HG02938 (cell line): ENCODE data around the gene CHMP5.

Experiments used
- ATAC-seq: cut with Tn5 transposase; IDR thresholded peaks from one replicate; pipeline ENCODE4 v1.9.1; 2021; ENCODE audit warnings: mild to moderate bottlenecking, moderate library complexity; ENCODE audit not compliant: unreplicated experiment

CHMP5 gene

DNA sequence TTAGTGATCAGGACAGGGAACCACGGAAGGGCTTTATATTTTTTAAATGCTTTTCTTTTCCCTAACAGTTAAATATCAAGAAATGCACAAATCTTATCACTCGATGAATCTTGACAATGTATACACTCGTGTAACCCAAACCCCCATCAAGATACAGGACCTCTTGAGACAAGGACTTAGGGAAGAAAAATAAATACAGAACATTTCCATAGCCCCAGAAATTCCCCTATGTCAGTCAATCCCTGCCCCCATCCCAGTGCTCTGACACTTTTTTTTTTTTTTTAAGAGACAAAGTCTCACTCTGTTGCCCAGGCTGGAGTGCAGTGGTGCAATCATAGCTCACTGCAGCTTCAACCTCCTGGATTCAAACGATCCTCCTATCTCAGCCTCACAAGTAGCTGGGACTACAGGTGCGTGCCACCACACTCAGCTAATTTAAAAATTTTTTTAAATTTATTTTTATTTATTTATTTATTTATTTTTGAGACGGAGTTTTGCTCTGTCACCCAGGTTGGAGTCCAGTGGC is 22.2 kb upstream of the CHMP5 start:
- no peak for ATAC-seq

DNA sequence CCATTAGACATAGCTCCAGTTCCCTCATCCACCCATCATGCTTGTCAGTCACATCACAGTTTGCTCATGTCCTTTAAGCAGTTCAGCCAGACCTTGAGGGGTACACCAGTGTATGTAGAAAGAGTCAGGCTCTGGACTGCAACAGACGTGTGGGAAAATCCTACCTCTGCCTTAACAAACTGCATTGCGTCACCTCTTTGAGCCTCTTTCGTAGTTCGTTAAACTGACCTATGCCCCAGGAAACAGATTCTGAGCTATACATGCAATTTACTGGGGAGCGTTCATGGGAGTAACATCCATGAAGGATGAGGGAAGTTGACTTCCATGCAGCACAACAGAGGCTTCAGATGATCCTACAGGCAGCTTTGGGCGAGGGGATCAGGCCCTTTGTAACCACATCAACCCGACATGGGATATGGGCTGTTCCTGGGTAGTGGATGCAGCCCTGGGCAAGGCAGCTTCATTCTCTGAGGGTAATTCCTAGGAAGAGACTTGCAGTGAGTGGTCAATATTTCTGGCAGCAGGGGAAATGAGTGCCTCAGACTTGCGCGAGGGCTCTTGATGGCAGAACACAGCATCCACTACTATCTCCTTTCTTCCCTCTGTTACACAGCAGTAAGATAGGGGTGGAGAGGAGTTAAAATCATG is 20.6 kb upstream of the CHMP5 start:
- no peak for ATAC-seq

DNA sequence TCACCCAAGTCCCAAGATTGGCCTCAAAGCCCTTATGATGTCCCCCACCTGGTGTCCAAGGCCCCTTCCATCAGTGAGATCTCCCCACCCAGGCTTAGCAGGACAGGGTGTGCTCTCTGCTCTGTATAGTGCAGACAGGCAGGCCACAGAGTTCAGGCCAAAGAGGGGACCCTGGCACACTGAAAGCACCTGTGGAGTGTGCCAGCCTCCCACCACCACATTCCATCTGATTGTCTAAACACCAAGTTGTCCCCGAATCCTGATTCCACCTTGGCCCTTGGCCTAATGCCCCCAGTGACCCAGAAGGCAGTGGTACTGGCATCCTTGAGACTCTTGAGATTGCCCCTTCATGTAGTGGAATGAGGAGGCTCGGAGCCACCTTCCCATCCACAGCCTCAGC is 19.5 kb upstream of the CHMP5 start:
- ATAC-seq, result no peak

DNA sequence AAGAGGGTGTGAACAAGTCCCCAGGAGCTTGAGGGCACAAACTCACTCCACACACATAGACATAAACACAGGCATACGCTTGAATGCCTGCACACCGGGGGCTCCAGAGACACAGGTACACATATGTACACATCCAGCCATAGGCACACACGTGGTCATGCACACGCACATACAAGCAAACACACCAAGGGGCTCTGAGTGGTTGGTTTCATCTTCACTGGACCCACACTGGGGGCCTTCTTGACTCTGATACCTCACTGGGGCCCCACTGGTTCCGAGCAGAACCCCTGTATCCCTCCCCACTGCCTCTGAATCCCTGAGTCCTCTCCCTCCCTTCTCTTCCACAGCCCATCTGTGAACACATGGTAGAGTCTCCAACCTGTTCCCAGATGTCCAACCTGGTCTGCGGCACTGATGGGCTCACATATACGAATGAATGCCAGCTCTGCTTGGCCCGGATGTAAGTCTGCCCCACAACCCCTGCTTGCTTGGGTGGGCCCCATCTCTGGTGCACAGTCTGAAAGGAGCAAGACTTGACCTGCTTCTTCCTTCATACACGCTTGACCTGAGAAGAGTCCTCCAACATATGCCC is 18.5 kb upstream of the CHMP5 start:
- no peak for ATAC-seq

DNA sequence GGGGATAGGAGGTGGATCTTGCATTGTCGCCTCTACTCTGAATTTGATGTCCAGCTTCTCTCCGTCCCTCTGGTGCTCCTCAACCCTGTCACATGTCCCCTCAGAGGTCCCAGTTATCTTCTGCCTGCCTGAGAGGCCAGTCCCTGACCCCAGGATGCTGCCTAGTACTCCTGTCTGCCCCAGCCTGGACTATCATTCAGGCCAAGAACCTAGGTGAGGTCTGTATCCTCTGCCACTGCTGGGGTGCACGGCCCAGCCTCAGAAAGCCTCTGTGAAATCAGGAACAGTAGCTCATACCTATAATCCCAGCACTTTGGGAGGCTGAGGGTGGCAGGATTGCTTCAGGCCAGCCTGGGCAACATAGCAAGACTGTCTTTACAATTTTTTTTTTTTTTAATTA is 16.2 kb upstream of the CHMP5 start:
- ATAC-seq, result no peak

DNA sequence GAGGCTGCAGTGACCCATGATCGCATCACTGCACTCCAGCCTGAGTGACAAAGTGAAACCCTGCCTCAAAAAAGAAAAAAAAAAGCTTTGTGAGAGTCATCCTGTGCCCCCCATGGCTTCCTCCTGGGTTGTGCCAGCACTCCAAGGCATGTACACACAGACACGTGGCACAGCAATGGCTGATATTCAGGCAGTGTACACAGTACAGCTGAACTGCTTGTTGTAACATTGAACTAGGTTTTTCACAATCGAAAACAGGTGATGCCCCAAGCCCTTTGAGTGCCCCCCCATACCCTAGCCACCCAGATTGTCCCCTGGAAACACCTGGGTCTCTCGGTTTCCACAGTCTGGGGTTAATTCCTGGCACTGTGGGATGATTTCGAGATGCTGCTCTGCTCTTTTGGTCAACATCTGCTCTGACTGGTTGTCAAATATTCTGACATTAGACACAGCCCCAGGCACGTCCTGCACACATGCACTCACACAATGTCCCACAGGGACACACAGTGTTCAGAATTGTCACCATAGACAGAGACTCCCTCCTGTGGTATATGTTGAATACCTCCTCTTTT is 15.7 kb upstream of the CHMP5 start:
- ATAC-seq, result peak; percentile 42

DNA sequence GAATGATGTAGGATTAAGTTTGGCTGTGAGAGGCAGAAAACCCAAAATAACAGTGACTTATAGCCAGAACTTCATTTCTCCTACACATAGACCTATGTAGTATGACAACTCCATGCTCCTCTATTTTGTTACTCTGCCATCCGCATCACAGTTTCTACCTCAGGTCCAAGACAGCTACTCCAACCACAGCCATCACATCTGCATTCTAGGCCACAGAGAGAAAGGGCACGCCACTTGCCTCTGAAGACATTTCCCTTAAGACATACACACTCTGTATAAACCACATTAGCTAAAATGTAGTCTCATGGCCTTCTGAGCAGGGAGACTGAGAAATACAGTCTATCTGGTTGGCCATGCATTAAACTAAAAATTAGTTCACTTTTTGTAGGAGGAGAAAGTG is 14.9 kb upstream of the CHMP5 start:
- no peak for ATAC-seq

DNA sequence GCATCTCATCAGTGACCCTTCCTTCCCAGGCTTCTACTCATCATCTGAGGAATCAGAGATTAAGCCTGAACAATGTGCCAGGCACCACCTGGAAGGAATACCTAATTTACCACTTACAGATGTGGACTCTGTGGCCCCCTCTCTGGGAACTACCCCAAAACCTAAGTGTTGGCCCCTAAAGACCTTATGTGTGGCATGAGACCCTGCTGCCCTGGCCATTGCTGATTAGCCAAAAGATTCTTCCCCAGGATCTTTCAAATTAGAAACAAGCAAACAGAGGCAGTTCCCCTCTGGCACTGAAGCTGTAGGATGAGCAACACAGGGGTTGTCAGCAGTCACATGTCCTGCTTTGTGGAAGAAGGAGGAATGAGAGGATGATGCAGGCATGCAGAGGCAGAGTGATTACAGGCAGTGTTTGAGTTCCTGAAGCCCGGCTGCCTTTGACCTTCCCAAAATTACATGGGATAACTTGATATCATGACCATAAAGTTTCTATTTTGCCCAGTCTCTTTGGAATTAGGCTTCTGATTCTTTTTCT is 14.3 kb upstream of the CHMP5 start:
- ATAC-seq, result no peak

DNA sequence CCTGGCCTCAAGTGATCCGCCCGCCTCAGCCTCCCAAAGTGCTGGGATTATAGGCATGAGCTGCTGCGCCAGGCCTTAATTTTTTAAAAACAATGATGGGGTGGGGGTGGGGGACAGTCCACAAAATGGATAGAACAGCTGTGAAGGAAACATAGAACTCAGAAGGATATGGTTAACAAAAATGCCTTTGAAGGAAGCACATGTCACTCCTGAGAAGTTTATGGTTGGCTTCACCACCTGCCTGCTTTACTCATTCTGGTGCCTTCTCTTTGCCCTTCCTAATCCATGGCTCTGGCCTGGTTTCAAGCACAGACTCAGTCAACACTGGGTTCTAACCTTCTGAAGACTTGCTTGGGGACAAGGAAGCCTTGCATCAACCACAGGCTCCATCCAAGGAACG is 10.6 kb upstream of the CHMP5 start:
- ATAC-seq, result no peak

DNA sequence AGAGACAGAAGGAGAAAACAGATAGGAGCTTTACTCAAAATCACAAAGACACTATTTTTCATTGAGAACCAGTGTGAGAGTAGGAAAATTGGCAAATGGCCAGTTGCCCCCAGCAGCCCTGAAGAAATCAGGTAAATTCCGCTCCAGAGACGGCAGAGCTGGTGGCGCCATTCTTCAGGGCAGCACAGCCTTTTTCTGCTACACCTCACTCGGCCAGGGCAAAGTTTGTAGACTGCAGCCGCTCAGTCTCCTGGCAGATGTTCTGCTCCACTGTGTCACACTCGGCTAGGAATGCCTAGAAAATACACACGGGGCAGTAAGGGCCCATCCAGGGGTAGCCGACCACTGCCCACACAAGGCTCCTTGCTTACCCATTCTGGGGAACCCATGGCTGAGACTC is 9.8 kb upstream of the CHMP5 start:
- no peak for ATAC-seq

DNA sequence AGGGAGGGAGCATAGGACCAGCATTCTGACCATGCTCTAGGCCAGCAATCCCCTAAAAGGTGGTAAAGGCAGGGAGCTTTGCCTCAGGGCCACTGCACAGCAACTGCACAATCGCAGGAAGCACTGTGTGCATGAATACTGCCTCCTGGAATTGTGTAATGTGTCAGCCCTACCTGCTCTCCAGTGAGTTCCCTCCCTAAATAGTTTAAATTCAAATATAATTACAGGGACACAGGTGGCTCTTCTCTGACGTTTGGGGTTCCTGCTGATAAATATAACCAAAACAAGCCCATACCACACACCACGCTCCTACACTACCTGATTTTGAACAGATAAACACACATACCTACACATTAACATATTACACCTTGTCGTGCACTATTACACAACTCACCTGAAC is 9.4 kb upstream of the CHMP5 start:
- ATAC-seq, result no peak

DNA sequence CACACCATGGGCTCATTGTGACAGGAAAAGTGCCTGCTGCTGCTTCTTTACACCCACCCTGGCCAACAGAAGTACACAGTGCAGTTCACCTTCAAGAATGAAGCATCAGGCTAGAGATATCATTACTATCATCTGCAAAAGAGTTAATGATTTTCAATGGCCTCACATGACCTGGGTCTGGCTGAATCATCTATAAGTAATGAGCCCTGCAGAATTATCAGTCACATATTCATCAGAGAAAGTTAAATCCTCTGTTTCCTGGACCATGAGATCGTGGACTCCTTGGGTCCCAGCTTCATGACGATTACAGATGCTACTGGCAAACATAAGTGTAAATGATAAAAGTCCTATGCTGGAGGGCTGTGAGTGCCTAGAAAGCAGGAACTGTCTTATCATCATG is 8.6 kb upstream of the CHMP5 start:
- ATAC-seq, result no peak

DNA sequence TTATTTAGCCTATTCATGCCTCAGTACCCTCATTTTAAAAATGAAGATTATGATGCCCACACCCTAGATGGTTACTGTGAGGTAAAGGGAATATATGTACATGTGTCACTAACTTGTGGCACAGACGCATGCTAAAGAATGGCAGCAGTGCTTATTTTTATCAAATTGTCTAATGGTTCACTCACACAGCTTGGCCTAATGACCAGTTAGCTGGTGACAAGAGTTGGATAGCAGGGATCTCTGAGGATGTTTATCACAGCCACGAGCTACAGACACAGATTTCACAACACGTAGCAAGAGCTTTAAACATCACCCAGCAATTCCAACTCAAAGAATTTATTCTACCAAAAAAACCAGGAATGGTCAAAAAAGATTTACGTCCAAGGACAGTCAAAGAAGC is 7.6 kb upstream of the CHMP5 start:
- no peak for ATAC-seq

DNA sequence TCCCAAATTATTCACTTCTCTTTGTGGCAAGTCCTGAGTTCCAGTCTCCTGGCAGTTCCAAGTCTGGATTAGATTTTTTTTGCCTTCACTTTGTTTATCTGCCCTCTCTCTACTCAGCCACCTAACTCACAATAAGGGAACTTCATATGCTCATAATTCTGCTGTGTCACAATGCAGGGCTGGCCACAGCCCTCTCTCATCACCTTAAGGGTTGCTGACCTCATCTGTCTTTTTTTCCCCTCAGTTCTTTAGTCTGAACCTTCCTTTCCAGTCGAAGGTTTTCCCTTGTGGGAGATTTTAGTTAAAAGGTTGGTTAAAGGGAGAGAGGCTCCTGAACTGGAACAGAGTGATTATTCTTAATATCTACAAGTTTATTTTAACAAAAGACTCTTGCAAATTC is 4.5 kb upstream of the CHMP5 start:
- ATAC-seq, result no peak

DNA sequence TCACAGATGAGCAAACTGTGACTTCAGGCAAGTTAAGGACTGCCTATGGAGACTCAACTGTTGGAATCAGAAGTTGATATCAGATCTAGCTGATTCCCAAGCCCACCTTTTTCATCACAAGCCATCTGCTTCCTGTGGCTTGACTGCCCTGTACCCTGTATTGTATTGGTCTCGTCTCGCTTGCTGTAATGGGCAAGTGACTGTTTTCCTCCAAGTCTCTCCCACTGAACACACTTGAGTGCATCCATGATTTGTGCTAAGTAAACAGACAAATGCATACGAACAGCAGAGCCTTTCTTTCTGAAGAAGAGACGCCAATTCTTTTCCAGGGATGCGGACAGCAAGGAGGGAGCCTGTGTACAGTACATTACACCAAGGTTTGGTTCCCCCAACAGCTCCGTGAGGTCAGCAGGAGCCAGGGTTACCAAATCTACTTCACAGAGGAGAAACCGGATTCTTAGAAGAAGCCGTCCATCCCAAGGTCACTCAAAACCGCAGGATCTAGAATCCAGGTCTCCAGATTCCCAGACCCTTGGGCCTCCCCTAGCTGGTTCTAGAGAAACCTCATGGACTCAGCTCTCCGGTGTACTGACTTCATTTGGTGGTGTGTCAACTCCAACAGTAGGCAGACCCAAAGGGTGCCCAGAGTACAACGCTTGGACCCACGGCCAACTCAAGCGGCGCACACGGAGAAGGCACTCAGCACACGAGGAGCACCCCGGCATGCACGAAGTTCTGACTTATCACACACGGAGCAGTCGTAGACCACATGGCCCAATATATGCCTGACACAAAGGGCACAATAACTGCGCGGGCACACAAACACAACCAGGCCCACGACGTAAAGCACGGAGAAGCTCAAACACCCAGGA is 1.5 kb upstream of the CHMP5 start:
- no peak for ATAC-seq

DNA sequence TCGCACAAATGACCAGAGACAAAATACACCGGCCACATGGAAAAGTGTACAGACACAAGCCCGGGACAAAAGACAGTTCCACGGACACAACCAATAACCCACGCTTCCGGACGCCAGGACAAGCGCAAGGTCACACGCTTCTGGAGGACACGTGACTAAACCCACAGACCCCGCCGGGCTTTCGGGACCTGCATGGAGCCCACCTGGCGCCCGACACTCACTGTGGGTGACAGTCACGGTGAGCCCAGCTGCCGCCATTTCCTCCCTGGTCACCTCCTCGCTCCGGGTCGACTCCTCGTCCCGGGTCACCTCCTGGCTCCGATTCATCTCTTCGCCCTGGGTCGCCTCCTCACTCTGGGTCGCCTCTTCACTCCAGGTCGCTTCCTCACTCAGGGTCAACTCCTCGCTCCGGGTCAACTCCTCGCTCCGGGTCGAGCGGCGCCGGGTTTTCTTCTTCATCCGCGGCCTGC is 811 bp upstream of the CHMP5 start:
- ATAC-seq, result peak; percentile 29

DNA sequence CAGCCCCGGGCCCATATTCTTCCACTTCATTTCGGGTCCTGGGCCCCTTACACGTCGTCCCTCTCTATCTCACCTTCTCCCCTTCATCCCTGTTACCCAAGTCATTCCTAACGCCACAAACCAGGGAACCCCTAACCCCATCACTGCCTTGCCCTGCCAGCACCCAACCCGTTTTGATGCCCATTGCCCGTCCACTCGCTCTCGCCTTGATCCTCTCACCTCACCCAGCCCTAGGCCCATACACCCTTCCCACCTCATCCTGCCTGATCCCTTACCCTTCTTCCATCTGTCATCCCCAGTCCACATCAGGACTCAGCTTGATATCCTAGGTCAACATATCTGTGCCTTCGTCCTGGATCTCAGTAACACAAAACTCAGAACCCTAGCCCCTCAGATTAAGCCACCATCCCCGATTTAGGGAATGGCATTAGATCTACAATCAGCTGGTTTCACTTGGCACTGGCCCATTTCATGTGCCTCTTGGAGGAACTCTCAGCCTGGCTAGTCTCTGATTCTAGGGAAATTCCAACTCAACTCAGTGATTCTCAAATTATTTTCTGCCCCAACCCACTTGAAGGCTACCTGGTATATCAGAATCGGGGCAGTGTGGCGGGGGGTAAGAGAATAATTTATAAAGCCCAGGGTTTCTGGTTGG is 489 bp downstream of the CHMP5 start:
- no peak for ATAC-seq

DNA sequence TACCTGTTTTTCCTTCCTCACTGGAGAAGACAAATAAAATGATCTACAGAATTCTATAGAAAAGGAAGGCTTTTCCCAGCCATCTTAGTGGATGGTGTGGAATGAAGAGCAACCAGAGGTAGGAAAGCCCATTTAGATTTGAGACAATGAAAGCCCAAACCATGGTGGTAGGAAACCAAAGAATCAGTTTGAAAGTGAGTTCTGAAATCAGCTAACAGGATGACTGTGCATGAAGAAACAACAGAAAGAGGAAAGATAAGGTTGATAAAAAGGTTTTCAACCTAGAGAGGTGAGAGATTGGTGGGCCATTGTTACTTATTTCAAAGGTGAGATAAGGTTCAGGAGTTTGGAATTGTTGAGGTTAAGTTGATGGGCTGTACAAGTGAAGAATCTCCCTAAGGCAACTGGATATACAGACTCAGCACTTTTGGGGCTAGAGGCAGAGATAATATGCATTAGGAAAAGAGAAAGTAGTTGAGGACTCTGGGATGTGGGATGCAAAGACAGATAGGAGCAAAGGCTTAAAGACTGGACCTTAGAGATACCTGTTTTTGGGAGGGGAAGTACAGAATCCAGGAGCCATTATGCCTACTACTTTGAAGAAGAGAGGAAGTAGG is 2.4 kb downstream of the CHMP5 start:
- no peak for ATAC-seq

DNA sequence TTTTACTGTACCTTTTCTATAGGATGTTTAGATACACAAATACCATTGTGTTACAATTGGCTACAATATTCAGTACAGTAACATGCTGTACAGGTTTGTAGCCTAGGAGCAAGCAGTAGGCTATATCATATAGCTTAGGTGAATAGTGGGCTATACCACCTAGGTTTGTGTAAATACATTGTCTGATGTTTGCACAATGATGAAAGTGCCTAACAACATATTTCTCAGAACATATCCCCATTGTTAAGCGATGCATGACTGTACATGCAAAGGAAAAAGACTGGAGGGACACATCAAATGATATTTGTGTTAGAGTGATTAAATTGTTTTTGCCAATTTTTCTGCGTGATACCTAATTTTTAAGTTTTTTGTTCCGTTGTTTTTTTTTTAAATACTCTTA is 5.3 kb downstream of the CHMP5 start:
- ATAC-seq, result no peak

DNA sequence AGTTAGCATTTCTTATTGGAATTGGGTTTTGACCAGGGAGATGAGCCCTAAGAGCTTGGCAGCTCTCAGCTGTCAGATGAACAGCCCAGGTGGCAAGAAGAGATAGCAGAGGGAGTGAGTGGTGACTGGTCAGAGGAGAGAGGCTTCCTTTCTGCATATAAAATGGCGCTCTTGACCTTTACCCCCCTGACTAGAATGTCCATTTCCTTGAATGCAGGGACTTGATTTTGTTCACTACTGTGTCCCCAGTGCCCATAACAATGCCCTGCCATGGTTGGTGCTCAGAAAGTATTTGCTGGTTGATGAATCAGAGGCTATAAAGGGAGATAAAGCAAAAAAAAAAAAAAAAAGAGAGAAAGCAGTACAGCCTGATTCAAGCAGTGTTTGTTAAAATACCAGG is 7.2 kb downstream of the CHMP5 start:
- no peak for ATAC-seq
